ENCODE measurements around the gene SNX19.
"Not testable (repeated sequence)": the region's sequence is repeated elsewhere in the genome, so short reads cannot be mapped to it uniquely, and the experiment has no call there.

Gene SNX19

DNA sequence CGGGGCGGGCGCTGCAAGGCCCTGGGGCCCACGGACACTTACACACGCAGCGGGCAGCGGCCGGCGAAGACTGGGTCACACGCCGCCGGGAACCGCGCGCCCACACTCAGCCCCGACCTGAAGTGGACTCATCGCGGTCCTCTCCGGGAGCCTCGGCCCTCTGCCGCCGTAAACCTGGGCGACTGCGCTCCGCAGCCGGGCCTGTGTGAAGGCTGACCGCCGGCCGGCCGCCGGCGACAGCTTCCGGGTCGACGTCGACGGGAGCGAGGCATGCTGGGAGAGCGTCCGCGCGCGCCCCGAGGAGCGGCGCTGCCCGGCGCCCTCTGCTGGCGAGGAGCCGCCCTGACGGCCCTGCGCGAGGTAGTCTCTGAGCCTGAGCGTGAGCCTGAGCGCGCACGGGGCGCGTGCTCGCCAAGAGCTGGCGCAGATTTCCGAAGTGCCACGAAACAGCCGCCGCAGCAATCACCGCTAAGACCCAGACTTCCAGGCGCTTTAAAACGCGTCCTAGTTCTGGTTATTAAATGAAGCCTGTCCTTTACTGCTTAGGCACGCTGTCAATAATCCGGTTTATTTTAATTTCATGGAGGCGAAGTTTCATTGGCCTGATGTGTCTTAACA lies at the start of gene SNX19:
Gene SNX19, minus strand, starts transcription at position 242 of the 618 bp plus-strand sequence. CDS start 540 bp downstream, outside the sequence.
- in situ Hi-C loops (cut with MboI; ENCODE audit: low sequenced_read_pairs): no loop called here

DNA sequence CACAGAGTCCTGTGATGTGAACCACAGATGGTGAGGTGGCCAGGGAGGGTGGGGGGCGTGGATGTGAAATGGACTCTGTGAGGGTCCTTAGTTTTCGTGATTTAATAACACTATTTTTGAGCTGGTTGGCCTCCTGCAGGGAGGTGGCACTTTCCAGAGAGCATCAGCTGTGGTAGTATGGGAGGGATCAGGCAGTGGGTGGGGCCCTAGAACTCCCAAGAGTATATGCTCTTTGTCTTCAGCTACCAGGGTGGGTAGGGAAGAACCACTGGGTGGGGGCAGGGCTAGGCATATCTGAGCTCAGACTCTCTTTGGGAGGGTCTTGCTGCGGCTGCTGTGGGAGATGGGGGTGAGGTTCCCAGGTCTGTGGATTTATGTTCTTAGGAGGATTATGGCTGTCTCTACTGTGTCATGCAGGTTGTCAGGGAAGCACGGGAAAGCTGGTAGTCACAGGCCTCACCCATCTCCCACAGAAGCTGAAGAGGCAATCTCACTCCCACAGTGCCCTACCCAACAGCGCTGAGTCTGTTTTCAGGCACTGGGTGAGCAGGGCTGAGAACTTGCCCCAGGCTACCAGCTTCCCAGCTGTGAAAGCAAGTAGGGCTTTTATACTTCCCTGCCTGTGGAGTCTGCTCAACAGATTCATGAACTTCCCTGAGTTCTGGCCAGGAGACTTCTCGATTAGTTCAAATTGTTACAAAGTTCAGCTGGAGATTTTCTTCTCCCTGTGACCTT lies 47.9 kb upstream of the SNX19 start:
- in situ Hi-C loops (cut with MboI; ENCODE audit: low sequenced_read_pairs): no loop called here

DNA sequence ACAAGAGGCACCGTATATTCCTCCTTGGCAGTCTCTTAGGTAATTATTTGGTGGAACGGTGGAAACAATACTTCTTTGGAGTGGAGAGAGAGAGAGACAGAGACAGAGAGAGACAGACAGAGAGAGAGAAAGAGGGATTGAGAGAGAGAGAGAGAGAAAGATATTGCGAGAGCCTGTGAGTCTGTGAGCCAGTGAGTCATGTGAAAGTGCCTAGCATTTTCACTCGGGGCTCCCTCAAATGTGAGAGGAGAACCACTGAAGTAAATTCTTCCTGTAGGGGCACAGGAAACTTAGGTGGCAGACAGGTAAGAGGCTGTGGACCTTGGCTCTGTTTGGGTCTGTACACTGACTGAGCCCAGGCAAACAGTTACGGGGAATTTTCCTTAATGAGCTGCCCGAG lies 31.6 kb upstream of the SNX19 start:
- in situ Hi-C loops (cut with MboI; ENCODE audit: low sequenced_read_pairs): no loop called here

- in situ Hi-C loops (cut with MboI; ENCODE audit: low sequenced_read_pairs): no loop called here
These were observed 31.2 kb upstream of the SNX19 start for GRCh38 chr11:130947481-130947880.

GRCh38 chr11:130947058-130947457 lies 30.8 kb upstream of the SNX19 start:
- in situ Hi-C loops (cut with MboI; ENCODE audit: low sequenced_read_pairs): no loop called here

GRCh38 chr11:130945896-130946295 lies 29.6 kb upstream of the SNX19 start:
- in situ Hi-C loops (cut with MboI; ENCODE audit: low sequenced_read_pairs): no loop called here

DNA sequence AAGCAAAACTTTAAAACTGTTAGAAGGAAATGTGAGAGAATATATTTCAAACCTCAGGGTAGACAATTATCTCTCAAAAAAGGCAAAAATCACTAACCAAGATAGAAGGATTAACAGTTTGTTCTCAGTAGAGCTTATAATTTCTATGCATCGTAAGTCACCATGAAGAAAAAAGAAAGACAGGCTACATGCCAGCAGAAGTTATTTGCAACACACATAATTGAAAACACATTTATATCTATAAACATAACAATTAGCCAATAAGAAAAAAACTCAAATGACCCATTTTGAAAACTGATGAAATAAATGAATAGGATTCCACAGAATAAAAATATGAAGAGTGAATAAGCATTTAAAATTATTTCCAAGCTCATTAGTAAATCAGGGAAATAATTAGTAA lies 24.4 kb upstream of the SNX19 start:
- in situ Hi-C loops (cut with MboI; ENCODE audit: low sequenced_read_pairs): no loop called here

- in situ Hi-C loops (cut with MboI; ENCODE audit: low sequenced_read_pairs): no loop called here
These were observed 20.8 kb upstream of the SNX19 start for GRCh38 chr11:130937051-130937450.

- in situ Hi-C loops (cut with MboI; ENCODE audit: low sequenced_read_pairs): no loop called here
These were observed 15.9 kb upstream of the SNX19 start for GRCh38 chr11:130932086-130932712.

DNA sequence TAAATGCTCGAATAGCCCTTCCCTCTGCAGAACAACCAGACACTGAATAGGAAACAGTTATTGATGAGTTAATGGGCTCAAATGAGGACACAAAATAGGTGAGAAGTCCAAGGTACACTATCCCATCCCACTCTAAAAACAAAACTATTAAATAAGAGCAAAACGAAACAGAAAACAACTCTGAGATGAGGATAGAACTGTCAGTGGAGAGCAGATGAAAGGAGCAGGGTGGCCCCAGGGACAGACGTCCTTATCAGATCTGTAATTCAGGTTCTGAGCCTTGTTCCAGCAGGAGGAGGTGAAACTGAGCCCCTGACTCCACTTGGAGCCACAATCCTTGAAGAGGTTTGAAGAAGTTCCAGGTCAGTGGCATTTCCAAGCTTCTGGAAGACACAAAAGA lies 8.5 kb upstream of the SNX19 start:
- in situ Hi-C loops (cut with MboI; ENCODE audit: low sequenced_read_pairs): no loop called here

- in situ Hi-C loops (cut with MboI; ENCODE audit: low sequenced_read_pairs): not testable (repeated sequence)
These were observed 4.3 kb upstream of the SNX19 start for GRCh38 chr11:130920612-130921011.

DNA sequence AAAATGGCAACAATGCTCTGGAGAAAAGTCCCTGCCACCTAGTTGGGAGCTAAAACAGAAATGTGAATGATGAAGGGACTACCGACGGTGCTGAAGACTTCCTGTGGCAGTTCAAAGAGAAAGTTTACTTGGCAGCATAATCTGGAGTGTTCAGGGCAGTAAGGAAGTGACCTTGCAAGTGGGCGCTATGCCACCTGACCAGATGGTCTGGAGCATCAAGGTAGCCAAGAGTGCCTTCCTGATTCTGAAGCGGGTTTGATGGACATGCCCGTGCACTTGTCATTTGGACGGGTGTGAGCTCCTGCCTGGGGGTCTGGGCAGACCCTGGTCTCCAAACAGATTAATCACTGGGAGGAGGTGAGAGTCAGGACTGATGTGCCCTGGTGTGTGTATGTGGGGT lies 1.8 kb upstream of the SNX19 start:
- in situ Hi-C loops (cut with MboI; ENCODE audit: low sequenced_read_pairs): no loop called here

DNA sequence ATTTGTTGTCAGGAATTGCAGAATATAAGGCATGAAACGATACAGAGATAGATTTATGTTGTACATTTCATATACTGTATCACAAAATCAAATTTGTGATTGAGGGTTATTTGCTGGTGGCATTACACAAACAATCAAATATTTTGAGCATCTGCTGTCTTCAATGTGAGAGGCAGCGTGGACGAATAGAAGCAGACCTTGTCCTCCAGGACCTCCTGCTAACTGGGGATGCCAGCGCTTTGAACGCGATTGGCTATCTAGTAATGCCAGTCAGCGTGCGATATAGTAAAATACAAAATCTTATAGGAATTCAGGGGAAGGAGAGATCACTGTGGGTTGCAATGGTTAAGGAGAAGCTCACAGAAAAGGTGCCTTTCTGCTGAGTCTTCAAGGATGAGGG lies 631 bp upstream of the SNX19 start:
- in situ Hi-C loops (cut with MboI; ENCODE audit: low sequenced_read_pairs): no loop called here

DNA sequence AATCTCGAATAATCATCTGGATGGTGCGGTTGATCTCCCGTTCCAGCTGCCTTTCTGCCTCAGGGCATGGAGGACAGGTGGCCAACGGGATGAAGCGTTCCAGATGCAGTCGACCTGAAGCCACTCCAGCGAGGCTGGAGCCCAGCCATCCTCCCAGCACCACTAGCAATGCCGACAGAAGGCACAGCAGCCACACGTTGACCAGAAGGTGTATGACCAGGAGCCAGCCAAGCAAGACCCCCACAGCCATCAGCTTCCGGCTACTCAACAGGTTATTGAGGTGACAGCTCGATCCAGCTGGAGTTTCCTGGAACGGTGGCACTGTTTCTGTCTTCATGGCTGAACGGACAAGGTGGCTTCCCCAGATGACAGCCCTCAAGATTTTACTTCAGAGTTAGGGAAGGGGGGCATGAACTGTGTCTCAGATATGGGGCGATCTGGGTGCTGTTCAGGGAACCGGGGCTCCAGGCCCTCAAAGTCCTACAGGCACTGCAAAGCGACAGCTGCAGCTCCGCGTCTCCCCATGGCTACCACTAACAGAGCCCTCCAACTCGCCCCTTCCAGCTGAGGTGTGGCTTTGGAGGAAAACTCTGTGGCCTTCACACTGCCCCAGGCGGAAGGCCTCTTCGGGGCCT lies 559 bp downstream of the SNX19 start:
- in situ Hi-C loops (cut with MboI; ENCODE audit: low sequenced_read_pairs): no loop called here

- in situ Hi-C loops (cut with MboI; ENCODE audit: low sequenced_read_pairs): no loop called here
These were observed 3.0 kb downstream of the SNX19 start for GRCh38 chr11:130913268-130913667.

GRCh38 chr11:130912552-130912951 lies 3.7 kb downstream of the SNX19 start:
- in situ Hi-C loops (cut with MboI; ENCODE audit: low sequenced_read_pairs): no loop called here

- in situ Hi-C loops (cut with MboI; ENCODE audit: low sequenced_read_pairs): no loop called here
These were observed 5.0 kb downstream of the SNX19 start for GRCh38 chr11:130911306-130911705.

DNA sequence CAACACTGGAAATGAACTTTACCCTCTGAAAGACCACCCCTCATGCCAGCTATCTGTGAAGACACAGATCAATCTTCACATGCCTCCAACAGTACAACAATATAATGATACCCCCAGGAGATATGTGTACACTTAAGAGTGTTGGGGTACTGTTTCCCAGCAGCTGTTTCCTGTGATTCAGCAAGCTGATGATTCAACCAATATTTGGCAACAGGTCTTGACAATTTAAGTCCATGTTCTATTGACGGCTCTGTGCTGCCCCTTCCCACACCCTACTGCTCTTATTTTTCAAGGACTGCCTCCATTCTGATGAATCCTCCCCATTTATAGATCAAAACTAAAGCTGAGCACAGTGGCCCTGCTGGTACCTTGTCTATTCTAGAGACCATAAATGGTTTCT lies 6.6 kb downstream of the SNX19 start:
- in situ Hi-C loops (cut with MboI; ENCODE audit: low sequenced_read_pairs): no loop called here

DNA sequence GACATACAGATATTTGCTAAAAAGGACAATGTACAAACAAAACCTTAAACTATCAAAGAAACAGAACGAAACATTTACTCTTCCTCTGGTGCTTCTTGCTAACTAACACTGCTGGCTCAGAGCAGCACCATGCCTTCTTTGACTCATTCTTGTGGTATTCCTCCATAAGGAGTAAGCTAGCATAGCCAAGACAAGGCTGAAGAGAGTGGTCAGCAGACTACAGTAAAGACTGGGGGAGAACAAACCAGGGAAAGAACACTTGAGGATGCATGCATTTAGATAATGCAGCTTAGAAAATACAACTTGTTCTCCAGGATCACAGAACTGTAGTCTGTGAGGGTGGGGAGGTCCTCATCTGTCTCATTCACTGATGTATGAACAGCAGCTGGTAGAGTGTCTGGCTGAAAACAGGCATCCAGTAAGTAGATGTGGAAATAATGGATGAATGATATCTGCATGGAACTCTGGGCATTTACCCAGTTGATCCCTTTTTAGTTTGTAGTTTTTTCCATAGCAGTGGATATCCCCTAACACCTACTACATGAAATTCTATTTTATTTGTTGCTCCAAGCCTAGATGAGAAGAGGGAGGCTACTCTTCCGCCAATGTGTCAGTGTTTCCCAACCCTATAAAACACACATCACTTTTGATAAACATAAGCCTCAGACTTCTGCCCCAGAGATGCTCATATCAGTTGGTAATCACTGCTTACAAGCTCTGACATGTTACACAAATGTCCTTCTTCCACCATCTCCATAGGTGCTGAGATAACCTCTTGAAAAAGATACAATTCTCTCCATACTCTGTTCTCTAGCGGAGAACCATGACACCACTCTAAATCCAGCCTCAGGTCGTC lies 7.3 kb downstream of the SNX19 start:
- in situ Hi-C loops (cut with MboI; ENCODE audit: low sequenced_read_pairs): no loop called here

- in situ Hi-C loops (cut with MboI; ENCODE audit: low sequenced_read_pairs): no loop called here
These were observed 8.2 kb downstream of the SNX19 start for GRCh38 chr11:130908061-130908460.

DNA sequence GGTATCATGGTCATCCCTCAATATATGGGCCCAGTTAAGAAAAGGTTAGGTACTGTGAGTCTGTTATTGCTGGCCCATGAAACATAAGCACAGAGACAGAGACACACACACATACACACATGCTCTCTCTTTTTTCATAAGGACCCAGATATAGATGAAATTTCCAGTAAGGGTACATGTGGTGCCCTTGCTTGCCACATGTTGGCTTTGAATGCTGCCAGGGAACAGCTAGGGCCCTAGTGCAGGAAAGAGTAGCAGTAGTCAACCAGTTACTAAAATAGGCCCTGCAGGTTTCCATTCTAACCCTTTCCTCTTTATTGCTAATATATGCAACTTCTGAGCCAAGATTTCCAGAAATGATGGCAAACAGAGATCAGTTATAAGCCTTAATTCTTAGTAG lies 9.1 kb downstream of the SNX19 start:
- in situ Hi-C loops (cut with MboI; ENCODE audit: low sequenced_read_pairs): no loop called here
